ENCODE measurements around the gene TUB.
A peak's percentile ranks its signal among the peaks of the same experiment; 100 is the strongest.

TUB gene

DNA sequence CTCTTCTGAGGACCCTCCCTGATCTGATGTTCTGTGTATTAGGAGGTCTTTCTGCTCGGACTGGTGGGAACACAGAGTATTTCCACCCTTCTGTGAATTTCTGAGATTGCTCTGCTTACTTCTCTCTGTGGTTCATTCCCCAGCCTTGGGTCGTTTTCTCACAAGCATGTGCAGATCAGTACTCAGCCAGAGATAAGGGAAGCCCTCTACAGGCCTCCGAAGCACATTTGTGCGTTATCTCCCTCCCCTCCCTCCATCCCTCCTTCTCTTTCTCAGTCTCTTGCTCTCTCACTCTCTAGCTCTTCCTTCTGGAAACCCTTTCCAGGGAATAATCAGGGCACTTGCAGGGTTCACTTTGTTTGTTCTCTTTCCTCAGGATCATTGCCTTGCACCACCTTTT is 35.2 kb upstream of the TUB start:
- no peak for DNase-seq (ENCODE audit: low spot score)

DNA sequence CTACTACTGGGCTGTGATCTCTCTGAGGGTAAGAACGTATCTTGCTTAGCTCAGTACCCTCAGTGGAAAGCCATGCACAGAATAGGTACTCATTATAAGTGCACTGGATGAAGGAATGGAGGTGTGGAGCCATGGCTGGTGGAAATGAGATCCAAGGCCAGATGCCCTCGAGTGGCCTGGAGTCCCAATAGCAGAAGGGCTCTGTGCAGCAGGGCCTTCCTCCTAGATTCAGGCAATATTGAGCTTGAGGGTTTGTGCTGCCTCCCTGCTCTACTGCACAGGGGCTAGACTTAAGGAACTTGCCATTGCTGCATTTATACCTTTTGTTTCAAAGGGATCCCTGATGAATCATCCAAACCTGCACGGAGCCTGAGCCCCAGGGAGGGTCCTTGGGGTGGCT is 33.6 kb upstream of the TUB start:
- no peak for DNase-seq (ENCODE audit: low spot score)

DNA sequence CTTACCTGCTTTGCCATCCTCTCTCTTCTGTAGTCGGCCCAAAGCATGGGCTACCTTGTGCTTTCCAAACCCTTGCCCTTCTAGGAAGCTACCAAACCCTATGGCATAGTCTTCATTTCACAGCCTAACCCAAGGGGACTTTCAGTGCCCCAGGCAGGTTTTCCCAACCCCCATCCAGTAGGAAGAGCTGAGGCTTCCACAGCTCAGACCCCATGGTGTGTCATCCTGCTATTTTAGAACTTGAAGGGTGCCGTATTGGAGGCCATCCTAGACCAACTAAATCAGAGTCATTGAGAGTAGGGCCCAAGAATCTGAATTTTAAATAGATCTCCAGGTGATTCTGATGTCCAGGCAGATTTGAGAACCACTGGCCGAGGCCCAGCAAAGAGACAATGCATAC is 31.9 kb upstream of the TUB start:
- no peak for DNase-seq (ENCODE audit: low spot score)

DNA sequence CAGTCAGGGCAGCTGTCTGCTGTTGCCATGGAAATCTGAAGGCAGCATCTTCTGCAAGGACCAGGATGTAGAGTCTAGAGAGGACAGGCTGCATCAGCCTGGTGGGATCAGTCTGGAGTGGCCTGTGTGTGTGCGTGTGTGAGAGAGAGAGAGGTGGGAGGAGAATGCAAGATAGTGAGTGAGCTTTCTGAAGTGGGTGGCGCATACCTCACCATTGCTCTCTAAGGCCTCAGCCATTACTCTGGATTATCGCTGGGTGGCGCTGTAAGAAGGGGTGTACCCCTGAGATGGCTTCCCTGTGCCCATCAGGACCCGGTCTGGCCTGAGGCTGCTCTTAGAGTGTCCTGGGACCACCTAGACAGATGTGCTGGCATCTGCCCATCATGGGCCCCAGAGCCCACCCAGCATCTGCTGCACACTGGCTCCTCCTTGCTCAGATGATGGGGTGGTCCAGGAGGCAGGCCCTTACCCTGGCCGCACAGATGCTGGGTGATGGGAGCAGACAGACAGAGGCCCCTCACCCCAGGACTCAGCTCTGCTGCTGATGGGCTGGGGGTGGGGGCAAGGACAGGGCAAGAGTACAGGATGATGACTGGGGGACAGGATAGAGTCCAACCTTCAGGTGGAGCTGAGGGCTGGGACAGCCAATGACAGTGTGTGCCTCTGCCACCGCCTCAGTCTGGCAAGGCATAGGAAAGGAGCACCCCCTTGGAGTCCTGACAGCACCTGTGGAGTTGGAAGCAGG is 25.7 kb upstream of the TUB start:
- no peak for DNase-seq (ENCODE audit: low spot score)

DNA sequence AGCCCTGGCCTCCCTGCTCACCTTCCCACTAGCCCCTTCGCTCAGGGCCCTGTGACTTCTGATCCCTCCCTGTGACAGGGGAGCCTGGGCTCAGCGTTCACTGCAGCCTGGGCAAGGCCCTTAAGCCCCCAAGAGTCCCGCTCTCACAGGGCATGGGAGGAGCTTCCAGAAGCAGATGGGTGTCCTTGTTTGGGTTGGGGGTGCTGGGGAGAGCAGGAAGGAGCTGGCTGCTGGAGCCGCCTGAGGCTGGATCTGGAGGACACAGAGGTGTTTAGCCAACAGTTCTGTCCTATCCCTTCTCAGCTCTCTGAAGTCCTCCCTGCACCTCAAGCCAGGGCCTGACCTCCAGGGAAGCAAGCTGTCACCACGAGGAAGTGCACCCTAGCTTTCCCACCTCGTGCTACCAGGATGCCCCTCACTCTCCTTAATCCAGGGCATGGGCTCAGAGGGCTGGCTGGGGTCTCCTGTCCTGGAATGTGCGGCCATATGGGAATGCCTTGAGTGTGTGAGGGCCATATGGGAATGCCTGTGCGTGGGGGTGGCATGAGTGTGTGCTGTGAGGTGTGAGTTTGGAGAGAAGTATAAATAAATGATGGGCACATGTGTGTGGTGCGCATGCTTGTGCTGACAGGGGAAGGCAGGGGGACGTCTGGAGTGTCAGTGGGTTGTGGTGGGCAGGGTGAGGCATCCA is 25.0 kb upstream of the TUB start:
- DNase-seq (ENCODE audit: low spot score) = no peak

DNA sequence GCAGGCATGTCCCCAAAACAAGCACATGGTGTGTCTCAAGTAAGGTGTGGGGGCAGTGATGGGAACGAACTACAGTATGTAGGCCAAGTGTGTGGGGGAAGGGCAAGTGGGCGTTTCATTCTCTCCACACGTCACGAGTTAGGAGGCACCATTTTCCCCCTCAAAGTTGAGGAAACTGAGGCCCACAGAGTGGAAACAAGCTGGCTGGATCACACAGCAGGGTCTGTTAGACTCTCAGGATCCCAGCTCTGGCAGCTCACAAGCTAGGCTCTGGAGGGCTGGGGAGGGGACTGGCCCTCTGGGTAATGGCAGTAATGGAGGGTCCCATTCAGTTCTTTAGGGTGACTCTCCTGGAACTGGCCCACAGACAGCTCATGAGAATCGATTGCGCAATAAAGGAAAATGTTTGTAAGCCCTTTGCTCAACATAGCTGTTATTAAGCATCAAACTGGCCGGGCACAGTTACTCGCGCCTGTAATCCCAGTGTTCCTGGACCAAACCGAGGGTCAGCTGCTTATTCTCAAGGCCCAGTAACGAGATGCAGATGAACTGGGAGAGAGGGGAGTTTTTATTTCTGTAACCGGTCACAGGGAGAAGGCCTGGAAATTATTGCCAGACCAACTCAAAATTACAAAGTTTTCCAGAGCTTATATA is 24.1 kb upstream of the TUB start:
- DNase-seq (ENCODE audit: low spot score) = no peak

DNA sequence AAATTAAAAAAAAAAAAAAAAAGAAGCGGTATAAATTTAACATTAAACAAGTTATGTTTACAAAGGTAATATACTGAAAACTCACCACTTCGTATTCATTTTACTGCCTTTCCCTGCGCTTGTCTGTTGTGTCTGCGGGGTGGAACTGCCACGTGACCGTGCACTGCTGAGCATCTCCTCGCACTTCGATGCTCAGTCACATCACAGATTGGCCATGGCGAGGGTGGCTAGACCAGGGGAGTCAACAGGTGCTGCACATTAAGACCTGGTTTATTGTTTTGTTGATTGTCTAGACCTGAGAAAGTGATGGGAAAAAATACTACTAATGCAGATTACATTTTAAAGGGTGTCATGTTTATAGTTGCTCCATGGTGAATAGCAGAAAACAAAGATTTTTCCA is 22.8 kb upstream of the TUB start:
- DNase-seq (ENCODE audit: low spot score) = no peak

DNA sequence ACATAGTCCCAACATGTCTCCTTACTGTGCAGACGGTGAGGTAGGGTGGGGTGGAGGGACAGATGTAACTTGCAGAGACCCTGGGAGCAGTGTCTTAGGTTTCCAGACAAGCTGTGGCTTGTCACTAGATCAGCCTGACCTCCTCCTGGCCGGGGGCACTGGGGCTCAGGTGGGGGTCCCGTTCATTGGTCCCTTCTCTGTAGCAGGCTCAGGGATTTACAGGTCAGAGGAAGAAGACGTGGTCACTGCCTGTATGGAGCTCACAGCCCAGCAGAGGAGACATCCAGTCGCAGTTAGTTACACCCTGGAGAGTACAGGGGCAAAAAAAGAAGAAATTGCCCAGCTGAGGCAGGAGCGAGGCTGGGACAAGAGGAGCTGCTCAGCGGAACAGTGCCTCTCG is 22.0 kb upstream of the TUB start:
- DNase-seq (ENCODE audit: low spot score) = no peak

DNA sequence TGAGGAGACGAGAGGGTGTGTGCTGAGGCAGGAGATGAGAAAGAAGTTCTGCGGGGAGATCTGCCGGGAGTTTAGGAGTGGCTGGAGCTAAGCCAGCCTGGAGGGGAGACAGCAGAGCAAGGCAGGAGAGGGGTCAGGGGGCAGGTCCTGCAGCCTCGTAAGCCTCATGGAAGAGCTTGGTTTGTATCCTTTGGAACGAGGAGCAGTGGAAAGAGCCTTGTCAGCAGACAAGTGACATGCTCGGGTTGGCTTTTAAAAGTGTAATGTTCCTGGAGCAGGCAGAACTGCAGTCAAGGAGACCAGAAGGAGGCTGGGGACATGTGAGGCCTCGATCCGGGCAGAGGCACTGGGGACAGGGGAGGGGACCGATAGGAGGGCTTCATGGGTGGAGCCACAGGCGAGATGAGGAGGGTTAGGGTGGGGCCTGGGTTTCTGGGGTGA is 21.4 kb upstream of the TUB start:
- DNase-seq (ENCODE audit: low spot score) = no peak

DNA sequence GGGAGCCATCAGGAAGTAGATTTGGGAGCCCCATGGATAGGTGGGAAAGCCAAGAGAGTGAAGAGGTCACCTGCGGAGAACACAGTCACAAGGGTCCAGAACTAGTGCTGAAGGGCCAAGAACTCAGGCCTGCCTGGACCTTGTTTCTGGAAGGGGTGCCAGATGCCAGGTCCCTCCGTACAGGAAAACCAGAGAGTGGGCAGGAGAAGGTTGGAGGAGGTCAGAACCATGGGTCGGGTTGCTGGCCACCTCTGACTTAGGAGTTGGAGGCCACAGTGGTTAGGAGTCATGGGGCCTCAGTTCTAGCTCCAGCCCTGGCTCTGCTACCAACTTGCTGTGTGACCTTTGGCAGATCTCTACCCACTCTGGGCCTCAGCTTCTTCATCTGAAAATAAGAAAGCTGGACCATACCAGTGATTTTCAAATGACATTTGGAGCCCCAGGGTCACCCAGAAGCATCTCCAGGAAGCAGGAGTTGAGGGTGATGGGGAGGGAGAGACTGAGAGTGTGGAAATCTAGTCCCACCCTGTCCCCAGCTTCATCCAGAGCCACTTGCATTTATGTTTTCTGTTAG is 20.8 kb upstream of the TUB start:
- no peak for DNase-seq (ENCODE audit: low spot score)

DNA sequence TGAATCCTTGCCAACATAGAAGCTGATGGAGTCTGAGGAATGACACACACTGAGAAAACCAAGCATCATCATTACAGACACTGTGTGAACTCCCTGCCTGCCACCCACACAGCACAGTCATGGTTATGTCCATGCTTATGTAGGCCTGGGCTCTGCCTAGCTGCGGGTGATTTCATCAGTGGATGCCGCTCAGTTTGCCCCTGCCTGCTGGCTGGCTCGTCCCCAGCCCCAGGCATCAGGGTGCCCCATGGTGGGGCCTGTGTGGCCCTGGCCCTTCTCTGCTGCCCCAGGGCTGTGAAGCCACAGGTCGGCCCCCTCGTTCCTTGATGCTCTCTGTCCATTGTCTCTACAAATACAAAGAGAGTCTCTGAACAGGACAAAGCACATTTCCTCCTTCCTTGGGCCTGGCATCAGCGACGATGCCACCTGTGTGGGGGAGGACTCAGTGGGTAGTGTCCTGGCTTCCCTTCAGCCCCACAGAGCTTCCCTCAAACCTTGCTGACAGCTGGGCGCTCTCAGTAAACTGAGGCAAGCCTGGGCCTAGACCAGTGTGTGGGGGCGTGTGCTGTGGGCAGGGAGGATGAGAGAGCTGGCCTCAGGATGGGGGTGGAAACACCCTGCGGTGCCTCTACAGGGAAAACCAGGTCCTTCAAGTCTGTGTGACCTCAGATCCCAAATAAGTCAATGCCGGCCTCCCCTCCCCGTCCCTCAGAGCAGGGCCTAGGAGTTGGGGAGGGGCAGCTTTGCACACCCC is 20.0 kb upstream of the TUB start:
- peak; percentile 41 for DNase-seq (ENCODE audit: low spot score)

DNA sequence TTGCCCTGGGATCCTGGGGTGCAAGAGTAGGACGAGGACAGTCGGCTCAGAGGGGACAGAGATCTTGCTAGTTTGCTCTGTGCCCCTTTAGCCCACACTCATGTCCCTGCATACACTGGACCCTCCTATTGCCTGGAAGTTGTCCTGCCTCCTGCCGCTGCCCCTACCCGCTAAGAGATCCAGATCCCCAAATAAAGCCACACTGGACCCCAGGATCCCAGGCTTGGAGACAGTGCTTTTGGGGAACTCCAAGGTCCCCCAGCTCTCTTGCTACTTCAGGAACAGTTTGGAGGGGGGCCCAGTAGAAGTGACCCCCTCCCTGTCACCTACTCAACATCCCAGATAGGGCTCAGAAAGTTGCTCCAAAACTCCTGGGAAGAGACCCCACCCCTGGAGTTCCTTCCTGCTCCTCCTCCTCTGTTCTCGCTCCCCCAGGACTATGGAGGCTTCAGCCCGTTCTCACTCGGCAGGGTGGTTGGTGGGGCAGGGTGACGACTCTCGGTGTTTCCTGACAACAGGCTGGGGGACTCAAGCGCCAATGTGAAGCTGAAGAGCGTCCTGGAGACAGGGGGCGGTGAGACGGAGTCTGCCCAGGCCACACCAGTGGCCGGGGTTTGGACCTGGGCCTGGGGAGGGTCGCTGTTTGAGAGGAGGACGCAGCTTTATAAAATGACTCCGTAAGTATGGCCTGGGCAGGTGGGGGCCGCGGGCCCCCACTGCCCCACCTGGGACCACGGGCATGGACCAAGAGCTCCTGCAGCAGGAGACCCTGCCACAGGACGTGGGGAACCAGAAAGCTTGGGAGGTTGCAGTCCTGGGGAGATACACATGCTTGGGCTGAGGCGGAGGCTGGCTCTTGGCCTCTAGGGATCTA is 19.2 kb upstream of the TUB start:
- no peak for DNase-seq (ENCODE audit: low spot score)

DNA sequence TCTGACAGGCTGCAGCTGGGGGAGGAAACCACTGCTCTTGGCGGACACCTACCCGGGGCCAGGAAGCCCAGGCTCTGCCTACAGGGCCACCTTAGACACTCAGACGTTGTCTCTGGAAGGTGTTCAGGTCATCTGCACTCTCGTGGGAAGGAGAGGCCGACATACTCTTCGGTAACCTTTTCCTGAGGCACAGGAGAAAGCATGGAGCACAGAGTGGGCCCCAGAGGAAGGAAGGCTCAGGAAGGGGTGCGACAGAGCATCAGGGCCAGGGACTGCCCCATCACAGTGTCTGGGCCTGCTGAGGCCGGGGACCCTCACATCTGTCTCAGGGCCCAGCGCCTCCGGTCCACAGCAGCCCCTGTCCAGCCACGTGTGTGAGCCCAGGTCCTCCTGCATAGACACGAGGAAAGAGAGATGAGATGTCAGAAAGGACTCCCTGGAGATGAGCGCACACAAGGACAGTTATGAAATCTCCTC is 18.2 kb upstream of the TUB start:
- DNase-seq (ENCODE audit: low spot score) = no peak

DNA sequence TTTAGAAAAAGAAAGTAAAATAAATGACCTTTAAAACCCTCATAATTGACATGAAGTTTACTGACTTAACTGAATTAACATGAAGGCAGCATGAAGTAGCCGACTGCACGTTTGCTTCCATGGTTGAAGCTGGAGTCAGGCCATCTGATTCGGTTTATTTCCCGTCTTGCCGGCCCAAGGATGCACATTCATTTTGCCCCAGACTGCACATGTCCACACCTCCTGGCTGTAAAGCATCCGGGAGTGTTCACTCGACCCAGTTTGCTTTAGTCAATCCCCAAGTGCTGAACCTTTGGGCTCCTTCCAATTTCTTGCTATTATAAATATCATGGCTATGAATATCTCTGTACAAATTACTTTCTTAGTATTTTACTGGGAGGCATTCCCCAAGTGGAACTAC is 17.7 kb upstream of the TUB start:
- DNase-seq (ENCODE audit: low spot score) = no peak

DNA sequence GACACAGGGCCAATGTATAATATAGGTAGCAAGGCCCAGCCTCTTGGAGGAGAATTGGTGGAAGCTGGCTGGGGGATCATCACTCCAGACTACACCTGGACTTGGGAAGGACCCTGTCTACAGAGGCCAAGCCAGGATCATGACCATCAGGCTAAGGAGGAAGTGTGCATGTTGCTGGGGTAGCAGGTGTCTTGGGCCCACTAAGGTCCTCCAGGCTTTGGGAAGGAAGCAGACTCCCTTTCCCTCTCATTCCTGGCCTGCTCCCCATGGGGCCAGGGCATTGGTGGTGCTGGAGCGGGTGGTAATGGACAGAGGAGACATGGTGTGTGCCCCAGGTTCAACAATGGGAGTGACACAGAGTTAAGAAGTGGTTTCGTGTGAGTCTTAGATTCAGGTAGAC is 16.0 kb upstream of the TUB start:
- no peak for DNase-seq (ENCODE audit: low spot score)

DNA sequence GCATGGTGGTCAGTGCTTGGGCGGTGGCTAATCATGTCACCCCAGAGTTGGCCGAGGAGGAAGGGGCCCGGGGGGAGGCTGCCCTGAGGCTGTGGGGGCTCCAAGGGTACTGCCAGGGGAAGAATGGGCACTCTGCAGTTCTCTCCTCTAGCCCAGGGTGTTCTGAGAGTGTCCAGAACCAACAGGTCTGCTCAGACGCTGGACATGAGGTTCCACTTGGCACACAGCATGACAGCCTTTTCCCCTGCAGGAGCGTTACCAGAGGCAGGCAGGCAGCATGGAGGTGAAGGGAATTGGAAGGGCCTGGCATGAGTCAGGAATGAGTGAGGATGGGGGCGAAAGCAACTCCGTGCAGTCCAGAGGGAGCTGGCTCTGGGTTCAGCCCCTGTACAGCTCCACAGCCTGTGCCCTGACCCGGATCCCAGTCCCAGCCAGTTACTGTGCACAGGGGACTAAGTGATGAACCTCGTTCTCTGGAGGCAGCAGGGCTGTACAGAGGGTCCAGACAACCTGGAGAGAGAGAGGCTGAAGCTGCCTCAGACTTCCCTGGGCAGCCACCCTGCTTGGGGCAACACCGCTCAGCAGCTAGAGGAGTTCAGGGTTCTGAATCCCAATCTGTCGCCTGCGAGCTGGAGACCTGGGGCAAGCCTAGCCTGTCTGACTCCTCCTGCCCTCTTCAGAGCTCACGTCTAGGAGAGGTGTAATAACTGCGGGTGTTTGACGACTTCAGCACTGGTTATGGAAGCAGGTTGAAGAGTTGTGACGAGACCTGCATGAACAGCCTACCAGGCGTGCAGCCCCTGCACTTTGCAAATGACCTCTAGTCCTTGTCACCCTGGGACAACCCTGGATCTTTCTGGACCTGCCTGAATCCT is 14.7 kb upstream of the TUB start:
- no peak for DNase-seq (ENCODE audit: low spot score)

DNA sequence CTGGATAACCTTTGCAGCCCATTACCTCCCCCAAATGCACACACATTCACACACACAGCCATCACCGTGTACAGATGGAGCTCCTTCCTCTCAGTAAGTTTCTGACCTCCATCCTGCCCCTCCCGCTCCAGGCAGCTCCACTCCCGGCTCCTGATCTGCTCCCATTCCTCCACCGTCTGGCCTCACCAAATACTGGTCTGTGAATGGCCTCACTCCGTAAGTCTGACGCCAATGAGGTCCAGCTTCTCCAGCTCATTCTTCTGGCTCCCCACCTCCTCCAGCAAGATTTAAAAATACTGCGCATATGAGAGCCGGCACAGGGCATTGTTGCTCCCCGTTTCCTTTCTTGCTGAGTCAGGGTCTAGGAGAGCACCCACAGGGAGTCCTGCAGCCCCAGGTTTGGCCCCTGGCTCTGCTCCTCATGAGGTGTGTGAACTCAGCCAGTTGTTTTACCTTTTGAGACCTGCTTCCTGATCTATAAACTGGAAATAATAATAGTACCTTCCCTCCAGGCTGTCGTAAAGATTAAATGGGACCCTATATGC is 14.0 kb upstream of the TUB start:
- no peak for DNase-seq (ENCODE audit: low spot score)

DNA sequence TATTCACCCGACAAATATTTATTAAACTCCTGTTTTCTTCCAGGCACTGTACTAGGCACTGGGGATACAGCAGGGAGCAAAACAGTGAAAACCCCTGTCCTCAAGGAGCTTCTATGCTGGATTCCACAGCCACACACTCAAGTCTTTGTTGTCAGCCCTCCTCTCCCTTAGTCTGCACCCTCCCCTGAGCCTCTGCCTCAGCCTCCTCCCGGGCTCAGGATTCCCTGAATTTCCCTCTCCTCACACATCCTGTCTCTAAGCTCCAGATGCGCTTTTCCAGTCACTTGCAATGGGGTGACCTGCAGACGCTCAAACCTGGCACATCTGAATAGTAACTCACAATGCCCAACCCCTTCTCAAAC is 13.5 kb upstream of the TUB start:
- DNase-seq (ENCODE audit: low spot score) = no peak

DNA sequence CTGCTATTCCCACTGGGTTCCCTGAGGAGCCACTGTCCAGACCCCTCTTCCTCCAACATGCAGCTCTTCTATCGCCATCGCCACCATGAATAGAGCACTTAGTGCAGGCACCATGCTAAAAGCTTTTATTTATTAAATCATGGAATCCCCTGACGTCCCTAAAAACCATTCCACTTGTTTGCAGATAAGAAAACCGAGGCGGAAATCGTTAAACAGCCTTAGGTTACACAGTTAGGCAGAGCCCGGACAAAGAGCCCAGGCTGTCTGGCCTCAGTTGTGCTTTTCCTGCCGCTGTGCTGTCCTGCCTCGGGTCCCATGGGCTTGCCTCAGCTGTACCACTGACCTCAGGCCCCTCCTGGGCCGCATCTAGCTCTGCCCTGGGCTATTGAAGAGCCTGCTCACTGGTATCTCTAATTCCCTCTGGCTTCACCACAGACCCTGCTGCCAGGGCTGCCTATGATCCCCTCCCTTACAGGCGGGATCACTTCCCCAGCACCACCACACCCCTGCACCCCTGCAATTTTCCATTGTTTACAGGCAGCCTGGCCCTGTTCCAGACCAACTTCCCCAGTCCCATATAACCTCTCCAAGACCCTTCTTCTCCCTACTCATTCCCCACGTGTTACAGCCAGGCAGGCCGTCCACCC is 13.0 kb upstream of the TUB start:
- DNase-seq (ENCODE audit: low spot score) = no peak

All from RKO (cell line).